ENCODE measurements around the gene PLEKHG7. TPM values are rescaled to one million over a fixed set of nuclear protein-coding genes. Genes with fewer than 3 reads are reported as not detected.
A peak's percentile ranks its signal among the peaks of the same experiment; 100 is the strongest.
"Not testable (repeated sequence)": the region's sequence is repeated elsewhere in the genome, so short reads cannot be mapped to it uniquely, and the experiment has no call there.

Gene PLEKHG7
- total and polyA plus RNA-seq, 5 experiments from 2014 or later: not detected

GRCh38 chr12:92737855-92738850 lies 35.4 kb downstream of the PLEKHG7 start:
- peaks cover 0 to 2% (median 0%) of the 10 kb centered on the region in 9 donors for H3K9me3 Mint-ChIP-seq
- POLR2A ChIA-PET: no interaction called here
- H3K27me3 Mint-ChIP-seq: peaks cover 0 to 5% (median 0%) of the 10 kb centered on the region in 5 donors
- DNase-seq (no peak), ATAC-seq (no peak)
- H3K4me3 Mint-ChIP-seq: no peak overlapping the region
- no peaks in the 10 kb centered on the region for H3K36me3 Mint-ChIP-seq
- peak overlapping the region in 1 of 10 donors; percentile 84 for H3K27ac Mint-ChIP-seq
- H3K4me1 Mint-ChIP-seq: peaks cover 0 to 9% (median 8%) of the 10 kb centered on the region in 4 donors

GRCh38 chr12:92739113-92739512 lies 36.3 kb downstream of the PLEKHG7 start:
- DNase-seq (no peak), ATAC-seq (no peak)
- H3K4me3 Mint-ChIP-seq: no peak overlapping the region
- peaks cover 0 to 3% (median 0%) of the 10 kb centered on the region in 5 donors for H3K27me3 Mint-ChIP-seq
- peaks cover 0 to 2% (median 0%) of the 10 kb centered on the region in 9 donors for H3K9me3 Mint-ChIP-seq
- H3K4me1 Mint-ChIP-seq: peaks cover 0 to 9% (median 8%) of the 10 kb centered on the region in 4 donors
- POLR2A ChIA-PET: no interaction called here
- no peak overlapping the region for H3K27ac Mint-ChIP-seq
- H3K36me3 Mint-ChIP-seq: no peaks in the 10 kb centered on the region

DNA sequence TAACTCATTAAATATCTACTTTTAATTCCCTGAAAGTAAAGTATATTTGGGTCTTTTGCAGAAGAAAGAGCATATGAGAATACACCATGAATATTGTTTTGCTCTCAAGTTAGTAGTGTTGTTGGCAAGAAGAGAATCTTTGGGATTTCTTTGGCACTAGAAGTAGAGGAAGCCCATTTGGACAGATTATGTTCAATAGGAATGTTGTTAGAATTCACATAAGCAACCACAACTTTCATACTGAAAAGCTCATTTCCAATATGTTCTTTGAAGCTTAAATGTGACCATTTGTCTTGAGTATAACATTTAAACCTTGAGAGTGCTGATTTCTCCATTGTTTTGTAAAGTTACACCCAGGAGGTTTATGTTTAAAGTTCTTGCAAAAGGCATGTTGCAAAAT lies 37.6 kb downstream of the PLEKHG7 start:
- H3K4me3 Mint-ChIP-seq: no peak overlapping the region
- DNase-seq (no peak), ATAC-seq (no peak)
- H3K27me3 Mint-ChIP-seq: peaks cover 0 to 3% (median 0%) of the 10 kb centered on the region in 5 donors
- H3K27ac Mint-ChIP-seq: no peak overlapping the region
- peaks cover 0 to 9% (median 8%) of the 10 kb centered on the region in 4 donors for H3K4me1 Mint-ChIP-seq
- no peaks in the 10 kb centered on the region for H3K36me3 Mint-ChIP-seq
- peaks cover 0 to 2% (median 0%) of the 10 kb centered on the region in 9 donors for H3K9me3 Mint-ChIP-seq
- POLR2A ChIA-PET: no interaction called here

DNA sequence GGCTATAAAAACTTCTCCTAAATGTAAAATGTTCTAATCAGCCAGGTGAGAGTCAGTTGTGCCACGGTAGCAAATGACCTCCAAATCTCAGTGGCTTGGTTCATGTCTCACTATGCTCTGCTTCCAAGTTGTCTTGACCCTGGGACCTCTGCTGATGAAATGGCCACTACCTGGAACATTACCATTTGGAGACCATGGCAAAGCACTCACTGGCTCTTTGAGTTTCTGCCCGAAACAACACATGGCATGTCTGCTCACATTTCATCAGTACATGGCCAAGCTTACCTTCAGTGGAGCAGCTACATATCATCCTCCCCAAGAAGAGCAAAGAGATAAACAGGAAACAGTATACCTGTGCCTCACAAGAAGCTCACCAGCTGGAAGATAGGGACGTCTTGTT lies 40.2 kb downstream of the PLEKHG7 start:
- Mint-ChIP-seq H3K9me3 (peaks cover 0 to 2% (median 0%) of the 10 kb centered on the region in 9 donors), H3K36me3 (no peaks in the 10 kb centered on the region), H3K4me1 (peaks cover 0 to 7% (median 0%) of the 10 kb centered on the region in 4 donors), H3K4me3 (no peak overlapping the region), H3K27me3 (peaks cover 0 to 3% (median 2%) of the 10 kb centered on the region in 5 donors), H3K27ac (no peak overlapping the region)
- DNase-seq (no peak), ATAC-seq (no peak)
- POLR2A ChIA-PET: interaction anchor here (0.7 kb wide), 1 partner anchor 10 kb away, joined by 6 read pairs; no protein-coding TSS in a partner anchor

- Mint-ChIP-seq H3K27me3 (peaks cover 0 to 3% (median 2%) of the 10 kb centered on the region in 5 donors), H3K9me3 (peaks cover 0 to 2% (median 0%) of the 10 kb centered on the region in 9 donors), H3K4me1 (peaks cover 0 to 7% (median 0%) of the 10 kb centered on the region in 4 donors), H3K27ac (no peak overlapping the region), H3K36me3 (no peaks in the 10 kb centered on the region), H3K4me3 (no peak overlapping the region)
- no peak for ATAC-seq
- POLR2A ChIA-PET: no interaction called here
- no peak for DNase-seq
These were observed 43.2 kb downstream of the PLEKHG7 start for GRCh38 chr12:92745856-92746550.

- Mint-ChIP-seq H3K27me3 (peaks cover 0 to 3% (median 0%) of the 10 kb centered on the region in 5 donors), H3K36me3 (no peaks in the 10 kb centered on the region), H3K4me3 (no peak overlapping the region), H3K9me3 (peaks cover 0 to 2% (median 0%) of the 10 kb centered on the region in 9 donors), H3K27ac (no peak overlapping the region), H3K4me1 (peaks cover 0 to 7% (median 0%) of the 10 kb centered on the region in 4 donors)
- POLR2A ChIA-PET: no interaction called here
- ATAC-seq: no peak
- DNase-seq: no peak
These were observed 44.4 kb downstream of the PLEKHG7 start for GRCh38 chr12:92747151-92747550.

DNA sequence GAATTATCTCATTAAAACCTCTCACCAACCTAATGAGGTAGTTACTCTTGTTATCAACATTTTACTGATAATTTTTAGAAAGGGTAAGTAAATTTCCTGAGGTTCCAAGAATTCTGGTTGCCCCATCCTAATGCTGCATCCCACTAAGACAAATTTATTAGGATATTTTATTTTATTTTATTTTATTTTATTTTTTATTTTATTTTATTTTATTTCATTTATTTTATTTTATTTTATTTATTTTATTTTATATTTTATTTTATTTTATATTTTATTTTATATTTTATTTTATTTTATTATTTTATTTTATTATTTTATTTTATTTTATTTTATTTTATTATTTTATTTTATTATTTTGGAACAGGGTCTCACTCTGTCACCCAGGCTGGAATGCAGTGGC lies 46.9 kb downstream of the PLEKHG7 start:
- DNase-seq, H3K4me1 Mint-ChIP-seq, ATAC-seq, POLR2A ChIA-PET, H3K9me3 Mint-ChIP-seq, H3K27ac Mint-ChIP-seq, H3K4me3 Mint-ChIP-seq, H3K36me3 Mint-ChIP-seq: not testable (repeated sequence)
- H3K27me3 Mint-ChIP-seq: peaks cover 0 to 10% (median 0%) of the 10 kb centered on the region in 5 donors

DNA sequence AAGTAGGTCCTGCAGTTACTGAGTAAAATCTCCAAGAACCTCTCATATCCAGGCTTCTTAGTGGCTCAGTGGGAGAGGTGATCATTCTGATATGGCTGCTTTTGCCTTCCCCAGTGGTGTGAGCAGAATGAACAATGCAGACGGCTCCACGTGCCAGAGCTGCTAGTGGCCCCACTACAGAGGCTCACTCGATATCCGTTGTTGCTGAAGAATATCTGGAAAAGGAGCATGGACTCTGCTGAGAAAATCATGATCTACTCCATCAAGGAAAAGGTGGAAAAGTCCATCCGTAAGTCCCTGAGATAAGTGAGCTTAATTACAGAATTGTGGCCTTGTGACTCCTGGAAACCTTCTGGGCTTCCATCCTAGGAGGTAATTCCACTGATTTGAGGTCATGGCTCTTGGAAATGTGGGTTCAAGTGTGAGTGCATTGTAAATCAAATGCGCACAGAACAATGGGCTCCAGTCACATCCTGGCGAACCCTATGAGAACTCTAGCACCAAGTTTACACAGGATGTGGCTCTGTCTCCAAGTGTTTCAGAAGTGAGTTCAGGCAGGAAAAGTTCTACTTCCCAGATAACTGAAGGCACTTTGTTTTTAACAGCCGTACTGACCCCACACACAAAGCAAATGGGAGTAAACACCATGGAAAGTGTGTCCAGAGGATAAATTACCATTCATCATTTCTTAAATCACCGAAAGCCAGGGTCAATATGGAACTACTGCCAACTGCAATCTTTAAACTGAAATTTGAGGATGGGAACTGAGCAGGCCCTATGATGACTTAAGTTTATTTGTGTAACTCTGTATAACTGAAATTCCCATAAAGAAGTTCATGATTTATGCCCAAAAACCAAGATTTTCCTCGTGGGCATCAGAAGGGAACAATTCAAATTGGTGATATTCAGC lies 51.4 kb downstream of the PLEKHG7 start:
- Mint-ChIP-seq H3K9me3 (peaks cover 0 to 3% (median 0%) of the 10 kb centered on the region in 9 donors), H3K4me3 (no peak overlapping the region), H3K27me3 (peaks cover 0 to 32% (median 7%) of the 10 kb centered on the region in 5 donors), H3K36me3 (no peaks in the 10 kb centered on the region), H3K4me1 (peaks cover 0 to 5% (median 2%) of the 10 kb centered on the region in 4 donors), H3K27ac (no peak overlapping the region)
- POLR2A ChIA-PET: no interaction called here
- no peak for DNase-seq
- ATAC-seq: no peak

DNA sequence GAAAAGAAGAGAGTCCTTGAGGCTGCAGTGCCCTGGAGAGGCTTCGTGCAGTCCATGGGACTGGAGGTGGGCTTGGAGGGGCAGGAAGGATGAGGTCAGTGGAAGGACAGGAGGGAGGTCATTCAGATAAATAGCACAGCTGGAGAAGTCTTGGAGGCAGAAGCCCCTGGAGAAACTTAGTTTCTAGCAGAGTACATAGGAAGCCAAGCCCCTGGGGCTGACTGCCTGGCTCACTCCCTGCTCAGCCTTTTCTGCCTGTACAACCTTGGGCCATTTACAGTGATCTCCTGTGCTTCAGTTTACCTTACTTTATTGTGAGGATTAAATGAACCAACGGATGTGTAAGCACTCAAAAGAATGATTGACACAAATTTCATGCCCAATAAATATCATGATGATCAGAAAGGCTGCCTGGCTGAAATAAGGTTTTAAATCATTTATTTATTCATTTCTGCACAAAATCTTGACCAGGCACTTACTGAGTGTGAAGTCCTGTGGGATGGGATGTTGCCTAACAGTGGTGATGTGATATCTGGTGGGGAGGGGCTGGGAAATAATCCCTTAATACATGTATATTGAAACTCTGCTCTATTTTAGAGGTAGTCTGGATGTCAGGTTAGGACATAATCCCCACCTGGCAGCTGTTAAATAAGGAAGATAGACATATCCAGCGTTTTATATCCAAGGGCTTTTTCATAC lies 54.3 kb downstream of the PLEKHG7 start:
- ATAC-seq (no peak), DNase-seq (no peak)
- POLR2A ChIA-PET: no interaction called here
- H3K4me1 Mint-ChIP-seq: peaks cover 0 to 5% (median 2%) of the 10 kb centered on the region in 4 donors
- H3K27ac Mint-ChIP-seq: no peak overlapping the region
- peaks cover 0 to 3% (median 0%) of the 10 kb centered on the region in 9 donors for H3K9me3 Mint-ChIP-seq
- H3K4me3 Mint-ChIP-seq: no peak overlapping the region
- H3K27me3 Mint-ChIP-seq: peaks cover 2 to 36% (median 10%) of the 10 kb centered on the region in 5 donors
- H3K36me3 Mint-ChIP-seq: no peaks in the 10 kb centered on the region

DNA sequence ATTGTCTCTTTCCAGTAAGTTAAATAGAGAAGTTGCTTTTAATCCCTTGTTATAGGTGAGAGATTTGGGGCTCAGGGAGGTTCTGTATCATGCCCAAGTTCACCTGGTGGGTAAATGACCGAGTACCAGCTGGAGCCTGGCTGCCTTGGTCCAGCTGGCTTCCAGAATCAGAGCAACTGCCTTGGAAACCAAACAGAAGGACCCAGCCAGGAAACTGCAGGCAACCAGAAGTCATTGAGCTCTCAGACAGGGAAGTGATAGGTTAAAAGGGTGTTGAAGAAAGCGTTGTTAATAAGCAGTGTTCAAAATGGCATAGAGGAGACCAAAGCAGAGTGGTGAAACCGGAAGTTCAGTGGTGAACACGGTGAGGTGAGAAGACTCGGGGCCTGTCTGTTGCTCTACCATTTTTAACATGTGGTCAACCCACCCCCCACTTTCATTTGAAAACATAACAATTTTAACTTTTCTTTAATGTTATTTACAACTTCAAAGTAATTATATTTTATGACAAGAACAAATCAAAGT lies 54.9 kb downstream of the PLEKHG7 start:
- Mint-ChIP-seq H3K4me3 (no peak overlapping the region), H3K4me1 (peaks cover 0 to 5% (median 2%) of the 10 kb centered on the region in 4 donors), H3K27ac (no peak overlapping the region), H3K36me3 (no peaks in the 10 kb centered on the region), H3K27me3 (peaks cover 2 to 36% (median 13%) of the 10 kb centered on the region in 5 donors), H3K9me3 (peaks cover 0 to 3% (median 0%) of the 10 kb centered on the region in 9 donors)
- ATAC-seq: no peak
- POLR2A ChIA-PET: no interaction called here
- DNase-seq: no peak

DNA sequence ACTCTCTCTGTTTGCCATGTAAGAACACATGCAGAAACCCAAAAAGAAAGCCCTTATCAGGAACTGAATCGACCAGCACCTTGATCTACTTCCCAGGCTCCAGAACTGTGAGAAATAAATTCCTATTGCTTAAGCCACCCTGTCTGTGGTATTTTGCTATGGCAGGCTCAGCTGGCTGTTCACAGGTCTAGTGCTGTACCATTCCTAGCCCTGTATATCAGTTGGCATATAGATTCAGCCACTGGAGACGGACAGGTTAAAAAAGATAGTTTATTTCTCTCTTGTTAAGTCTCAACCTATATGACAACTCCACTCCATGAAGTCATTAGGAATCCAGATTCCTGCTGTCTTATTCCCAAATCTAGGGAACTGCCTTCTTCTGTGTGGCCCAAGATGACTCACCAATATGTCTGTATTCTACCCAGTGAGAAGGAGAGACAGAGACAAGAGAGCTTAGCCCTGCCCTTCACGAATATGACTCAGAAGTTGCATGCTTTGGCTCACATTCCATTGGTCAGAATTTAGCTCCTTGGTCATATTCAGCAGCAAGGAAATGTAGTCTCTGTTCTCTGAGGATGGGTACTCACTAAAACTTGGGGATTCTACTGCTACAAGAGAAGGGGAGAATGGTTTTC lies 57.0 kb downstream of the PLEKHG7 start:
- H3K36me3 Mint-ChIP-seq: no peaks in the 10 kb centered on the region
- H3K4me3 Mint-ChIP-seq: no peak overlapping the region
- no peak overlapping the region for H3K27ac Mint-ChIP-seq
- no peak for ATAC-seq
- H3K9me3 Mint-ChIP-seq: no peaks in the 10 kb centered on the region
- POLR2A ChIA-PET: no interaction called here
- DNase-seq: no peak
- H3K4me1 Mint-ChIP-seq: peaks cover 0 to 5% (median 2%) of the 10 kb centered on the region in 4 donors
- H3K27me3 Mint-ChIP-seq: peaks cover 4 to 36% (median 13%) of the 10 kb centered on the region in 5 donors

Data from naive thymus-derived CD8-positive, alpha-beta T cell (primary cell).